Measurements from ENCODE around the gene TP53BP1. TPM values are rescaled to one million over a fixed set of nuclear protein-coding genes. Genes with fewer than 3 reads are reported as not detected.

The TP53BP1 gene
- total RNA-seq, 4 donors from 2014 or later = 37.6 to 47.4 (median 42.4) TPM

GRCh38 chr15:43483297-43484128 lies 9.4 kb downstream of the TP53BP1 start:
- Histone ChIP-seq H3K4me1 (peaks cover 0 to 4% (median 0%) of the 10 kb centered on the region in 4 donors), H3K36me3 (peaks cover 0 to 56% (median 0%) of the 10 kb centered on the region in 3 donors), H3K4me3 (no peak overlapping the region), H3K9me3 (no peaks in the 10 kb centered on the region), H3K27ac (no peak overlapping the region), H3K27me3 (no peaks in the 10 kb centered on the region)
- DNase-seq (ENCODE audit: low spot score in 2 of 2) = no peak
- WGBS, 2 donors = 51 to 53% methylated on average over 4 of the region's 4 CpGs
- peak; percentile 15 to 61 (median 31) for TF ChIP-seq CTCF (IDR thresholded peaks at IDR 0.05)
- no peak for TF ChIP-seq POLR2A (IDR thresholded peaks at IDR 0.05)

- DNase-seq (ENCODE audit: low spot score in 2 of 2) = no peak
- Histone ChIP-seq H3K27ac (no peak overlapping the region), H3K9me3 (no peaks in the 10 kb centered on the region), H3K4me3 (no peak overlapping the region), H3K27me3 (no peaks in the 10 kb centered on the region), H3K4me1 (no peaks in the 10 kb centered on the region), H3K36me3 (peaks cover 3 to 94% (median 15%) of the 10 kb centered on the region in 3 donors)
- no peak for TF ChIP-seq EP300 (IDR thresholded peaks at IDR 0.05)
- no peak for TF ChIP-seq CTCF (IDR thresholded peaks at IDR 0.05)
- WGBS, 2 donors = 96 to 98% methylated on average over 8 to 12 of the region's 25 CpGs
Measured at GRCh38 chr15:43473885-43474284, 19.1 kb downstream of the TP53BP1 start.

- Histone ChIP-seq H3K9me3 (no peaks in the 10 kb centered on the region), H3K4me1 (no peaks in the 10 kb centered on the region), H3K4me3 (no peak overlapping the region), H3K27ac (no peak overlapping the region), H3K27me3 (no peaks in the 10 kb centered on the region), H3K36me3 (peaks cover 3 to 91% (median 6%) of the 10 kb centered on the region in 3 donors)
- TF ChIP-seq POLR2A (IDR thresholded peaks at IDR 0.05) (no peak), EP300 (IDR thresholded peaks at IDR 0.05) (no peak), CTCF (IDR thresholded peaks at IDR 0.05) (no peak)
- DNase-seq (ENCODE audit: low spot score in 2 of 2) = no peak
Measured at GRCh38 chr15:43471975-43472374, 21.0 kb downstream of the TP53BP1 start.

GRCh38 chr15:43469867-43470266 lies 23.1 kb downstream of the TP53BP1 start:
- Histone ChIP-seq H3K9me3 (no peaks in the 10 kb centered on the region), H3K27ac (no peak overlapping the region), H3K4me1 (no peaks in the 10 kb centered on the region), H3K36me3 (peaks cover 0 to 87% (median 3%) of the 10 kb centered on the region in 3 donors), H3K4me3 (no peak overlapping the region), H3K27me3 (no peaks in the 10 kb centered on the region)
- DNase-seq (ENCODE audit: low spot score in 2 of 2) = no peak
- no peak for TF ChIP-seq CTCF (IDR thresholded peaks at IDR 0.05)
- TF ChIP-seq EP300 (IDR thresholded peaks at IDR 0.05) = no peak
- TF ChIP-seq POLR2A (IDR thresholded peaks at IDR 0.05) = no peak
- 82 to 83% methylated on average over 3 of the region's 3 CpGs for WGBS, 2 donors

- no peak for DNase-seq (ENCODE audit: low spot score in 2 of 2)
- Histone ChIP-seq H3K27me3 (no peaks in the 10 kb centered on the region), H3K36me3 (peaks cover 0 to 66% (median 1%) of the 10 kb centered on the region in 3 donors), H3K4me3 (no peak overlapping the region), H3K27ac (peak overlapping the region in 1 of 4 donors; percentile 39), H3K4me1 (no peaks in the 10 kb centered on the region), H3K9me3 (no peaks in the 10 kb centered on the region)
- no peak for TF ChIP-seq EP300 (IDR thresholded peaks at IDR 0.05)
- no peak for TF ChIP-seq POLR2A (IDR thresholded peaks at IDR 0.05)
- 63 to 71% methylated on average over 2 of the region's 2 CpGs for WGBS, 2 donors
Measured at GRCh38 chr15:43465100-43465499, 27.9 kb downstream of the TP53BP1 start.
